Astrocyte (in vitro differentiated cells and primary cell): ENCODE data around the gene PRSS1.

ENCODE experiments used
- CTCF ChIP-seq: IDR thresholded peaks from 2 replicates; pipeline ENCODE4 v1.5.1; 2011; ENCODE audit warnings: low read depth, mild to moderate bottlenecking, inconsistent platforms, low read length, moderate library complexity; ENCODE audit not compliant: insufficient read depth
- EZH2 ChIP-seq: IDR thresholded peaks from 2 replicates; pipeline ENCODE4 v1.6.1; 2012; ENCODE audit warnings: mild to moderate bottlenecking, low read length, inconsistent platforms; ENCODE audit not compliant: insufficient read depth

GRCh38 chr7:142787034-142787768 lies 37.9 kb downstream of the PRSS1 start:
- no peak for TF ChIP-seq CTCF
- TF ChIP-seq EZH2 = no peak
